CD4-positive, alpha-beta T cell (primary cell): ENCODE data around the gene DNAJB12. TPM values are rescaled to one million over a fixed set of nuclear protein-coding genes. Genes with fewer than 3 reads are reported as not detected.
A peak's percentile ranks its signal among the peaks of the same experiment; 100 is the strongest.

Source experiments
- ATAC-seq: fragments of 200-7000 bp; cut with Tn5 transposase; one replicate; pipeline ENCODE4 v1.10.0; 2022; ENCODE audit warnings: mild to moderate bottlenecking; ENCODE audit not compliant: poor library complexity
- CTCF ChIA-PET: fragments of 350-600 bp; sonication (Branson Sonifier 250); formaldehyde crosslinking; loops from one replicate; lab custom pipeline; 2021; ENCODE audit warnings: antibody characterized with exemption, inconsistent platforms; lab: Charles Lee
- POLR2A ChIA-PET: fragments of 350-600 bp; sonication (Branson Sonifier 250); formaldehyde crosslinking; loops from one replicate; lab custom pipeline; 2021; ENCODE audit warnings: antibody characterized with exemption, inconsistent platforms; lab: Charles Lee
- DNase-seq, 14 experiments: peaks; one replicate each; pipeline ENCODE4 v3.0.0-alpha.2; 2013 to 2020; ENCODE audit warnings: mixed read lengths in 2 of 14
- H3K27ac ChIP-seq, 2 donors: one replicate each; pipeline versions ENCODE4 v1.5.1 to v1.7.0; 2013; ENCODE audit warnings: low read length in 2 of 2, low read depth in 1 of 2, mild to moderate bottlenecking in 1 of 2
- H3K27me3 ChIP-seq, 2 experiments: 1 replicate in 1 of 2; 2 replicates in 1 of 2; pipeline versions ENCODE4 v1.6.1 to v1.7.0; 2013; ENCODE audit warnings: low read length in 2 of 2, control low read depth in 1 of 2, mild to moderate bottlenecking in 1 of 2, moderate library complexity in 1 of 2; ENCODE audit not compliant: insufficient read depth in 2 of 2, control insufficient read depth in 1 of 2
- H3K36me3 ChIP-seq: one replicate; pipeline ENCODE4 v1.6.1; 2013; ENCODE audit warnings: low read length, control low read depth; ENCODE audit not compliant: insufficient read depth
- H3K4me1 ChIP-seq: one replicate; pipeline ENCODE4 v1.6.1; 2013; ENCODE audit warnings: low read length, control low read depth; ENCODE audit not compliant: insufficient read depth
- H3K4me3 ChIP-seq: one replicate; pipeline ENCODE4 v1.5.1; 2013; ENCODE audit warnings: mild to moderate bottlenecking, low read length, moderate library complexity
- H3K9me3 ChIP-seq, 2 experiments: 1 replicate in 1 of 2; 2 replicates in 1 of 2; pipeline versions ENCODE4 v1.6.1 to v1.7.0; 2013; ENCODE audit warnings: low read length in 2 of 2, mild to moderate bottlenecking in 2 of 2, control low read depth in 1 of 2, moderate library complexity in 1 of 2; ENCODE audit not compliant: control insufficient read depth in 1 of 2, insufficient read depth in 1 of 2
- H3K27ac Mint-ChIP-seq: one replicate; pipeline ENCODE4 v1.8.0; 2020; ENCODE audit warnings: mixed read lengths
- H3K27me3 Mint-ChIP-seq: one replicate; pipeline ENCODE4 v1.8.0; 2021; ENCODE audit warnings: mixed read lengths
- H3K36me3 Mint-ChIP-seq: one replicate; pipeline ENCODE4 v1.8.0; 2021; ENCODE audit warnings: low read depth, mixed read lengths
- H3K4me1 Mint-ChIP-seq: one replicate; pipeline ENCODE4 v1.8.0; 2021; ENCODE audit warnings: low read depth, mixed read lengths
- H3K4me3 Mint-ChIP-seq: one replicate; pipeline ENCODE4 v1.8.0; 2020; ENCODE audit warnings: mild to moderate bottlenecking, mixed read lengths
- H3K9me3 Mint-ChIP-seq: one replicate; pipeline ENCODE4 v1.8.0; 2020; ENCODE audit warnings: mixed read lengths
- CTCF ChIP-seq: fragments of 200-600 bp; IDR thresholded peaks from one replicate; pipeline ENCODE4 v1.8.0; 2022; ENCODE audit warnings: antibody characterized with exemption, mild to moderate bottlenecking
- intact Hi-C, 2 experiments: fragments of 100-400 bp; cut with DNase I in 1 of 2; cut with micrococcal nuclease in 1 of 2; formaldehyde crosslinking; loops; one replicate each; pipeline versions ENCODE4 v1.15.1 to v1.9.0; 2023 to 2025; cut with DNase I, micrococcal nuclease
- total RNA-seq, 174 experiments: library from RNA in 2 of 174; stranded (reverse) in 2 of 174; gene quantifications; one replicate each; pipeline ENCODE4 v1.2.3 and lab custom pipeline; 2021 to 2026

Gene DNAJB12
- total RNA-seq, 2 experiments from 2014 or later, result 25.2 to 27.0 TPM

- Histone ChIP-seq H3K36me3 (peaks cover 13% of the 10 kb centered on the region), H3K9me3 (no peaks in the 10 kb centered on the region), H3K4me3 (no peak overlapping the region), H3K4me1 (peaks cover 98% of the 10 kb centered on the region), H3K27ac (peak overlapping the region; percentile 30 to 71), H3K27me3 (no peaks in the 10 kb centered on the region)
- Mint-ChIP-seq H3K9me3 (no peaks in the 10 kb centered on the region), H3K27ac (peak overlapping the region; percentile 94), H3K36me3 (peaks cover 12% of the 10 kb centered on the region), H3K4me1 (peaks cover 95% of the 10 kb centered on the region), H3K27me3 (no peaks in the 10 kb centered on the region), H3K4me3 (peak overlapping the region; percentile 48)
- DNase-seq, result no peak
- TF ChIP-seq CTCF, result no peak
- intact Hi-C loops, result loop anchor here (1.0 to 10.0 kb wide), 2 partner anchors 59 to 1018 kb away; partner anchors contain the start of genes DDIT4 (in 1 of the 2) and SLC29A3 (in 1 of the 2)
- POLR2A ChIA-PET, result interaction anchor here (0.6 to 5.8 kb wide), 16 partner anchors 12 to 263 kb away, joined by 3 to 84 read pairs (median 6); partner anchors contain the start of genes ANAPC16, ASCC1, DDIT4 and DNAJB12
- CTCF ChIA-PET, result interaction anchor here (0.7 to 5.9 kb wide), 9 partner anchors 12 to 242 kb away, joined by 3 to 54 read pairs (median 5); partner anchors contain the start of gene DDIT4
- ATAC-seq, result no peak
These were observed 22.2 kb downstream of the DNAJB12 start for GRCh38 chr10:72332423-72333111.

GRCh38 chr10:72331575-72332422 is 22.9 kb downstream of the DNAJB12 start:
- peak; percentile 65 for ATAC-seq
- CTCF ChIA-PET, result interaction anchor here (0.7 to 3.9 kb wide), 10 partner anchors 11 to 283 kb away, joined by 3 to 23 read pairs (median 4); partner anchors contain the start of gene DDIT4
- DNase-seq, result peak; percentile 77 to 95 (median 85)
- Mint-ChIP-seq H3K9me3 (no peaks in the 10 kb centered on the region), H3K4me1 (peaks cover 91% of the 10 kb centered on the region), H3K27ac (peak overlapping the region; percentile 94), H3K4me3 (peak overlapping the region; percentile 76), H3K36me3 (peaks cover 6% of the 10 kb centered on the region), H3K27me3 (no peaks in the 10 kb centered on the region)
- Histone ChIP-seq H3K4me3 (peak overlapping the region; percentile 24), H3K27me3 (no peaks in the 10 kb centered on the region), H3K4me1 (peaks cover 100% of the 10 kb centered on the region), H3K36me3 (peaks cover 8% of the 10 kb centered on the region), H3K9me3 (no peaks in the 10 kb centered on the region), H3K27ac (peak overlapping the region; percentile 30 to 71)
- POLR2A ChIA-PET, result interaction anchor here (0.6 to 5.8 kb wide), 19 partner anchors 11 to 262 kb away, joined by 3 to 84 read pairs (median 5); partner anchors contain the start of genes ANAPC16, ASCC1, DDIT4 and DNAJB12
- peak; percentile 12 for TF ChIP-seq CTCF
- intact Hi-C loops, result loop anchor here (1.0 to 10.0 kb wide), 4 partner anchors 11 to 1017 kb away; partner anchors contain the start of genes DDIT4 (in 1 of the 2), SLC29A3 (in 1 of the 2) and SPOCK2 (in 1 of the 2)

GRCh38 chr10:72330069-72330426 is 24.7 kb downstream of the DNAJB12 start:
- ChIA-PET CTCF (interaction anchor here (0.9 to 3.9 kb wide), 2 partner anchors 55 to 197 kb away, joined by 3 to 23 read pairs; partner anchors contain the start of gene DDIT4), POLR2A (interaction anchor here (0.6 to 5.8 kb wide), 4 partner anchors 9 to 242 kb away, joined by 3 to 84 read pairs (median 9); partner anchors contain the start of gene SPOCK2)
- peaks cover 2% of the 10 kb centered on the region for H3K36me3 ChIP-seq
- peak overlapping the region; percentile 54 for H3K4me3 Mint-ChIP-seq
- DNase-seq (no peak), ATAC-seq (no peak)
- H3K27me3 Mint-ChIP-seq, result no peaks in the 10 kb centered on the region
- intact Hi-C loops, result loop anchor here (2.0 to 10.0 kb wide), 2 partner anchors 241 to 1015 kb away; partner anchors contain the start of genes SLC29A3 (in 1 of the 2) and SPOCK2 (in 1 of the 2)
- TF ChIP-seq CTCF, result no peak
- H3K4me1 ChIP-seq, result peaks cover 95% of the 10 kb centered on the region
- H3K9me3 ChIP-seq, result no peaks in the 10 kb centered on the region
- H3K27ac ChIP-seq, result no peak overlapping the region
- peak overlapping the region; percentile 94 for H3K27ac Mint-ChIP-seq
- peaks cover 5% of the 10 kb centered on the region for H3K36me3 Mint-ChIP-seq
- H3K4me1 Mint-ChIP-seq, result peaks cover 80% of the 10 kb centered on the region
- H3K9me3 Mint-ChIP-seq, result no peaks in the 10 kb centered on the region
- no peak overlapping the region for H3K4me3 ChIP-seq
- H3K27me3 ChIP-seq, result no peaks in the 10 kb centered on the region
